Activated CD4-positive, CD25-positive, alpha-beta regulatory T cell treated with anti-CD3 and anti-CD28 coated beads, Interleukin-2, amount 50 U/mL, for 24 hours (primary cell): ENCODE results near the gene STPG2.
"Not testable (repeated sequence)": the region's sequence is repeated elsewhere in the genome, so short reads cannot be mapped to it uniquely, and the experiment has no call there.

Experiments used
- ATAC-seq, 2 donors: fragments of 150-1000 bp; cut with Tn5 transposase; one replicate each; pipeline ENCODE4 v1.10.0; 2021; ENCODE audit warnings: mild to moderate bottlenecking in 1 of 2, moderate library complexity in 1 of 2

STPG2 gene

GRCh38 chr4:97605932-97606331 lies 537.3 kb downstream of the STPG2 start:
- no peak for ATAC-seq

GRCh38 chr4:97593248-97593647 lies 550.0 kb downstream of the STPG2 start:
- no peak for ATAC-seq

- ATAC-seq = no peak
These were observed 553.0 kb downstream of the STPG2 start for GRCh38 chr4:97590266-97590665.

- ATAC-seq = no peak
These were observed 553.6 kb downstream of the STPG2 start for GRCh38 chr4:97589481-97590196.

GRCh38 chr4:97587912-97588311 lies 555.4 kb downstream of the STPG2 start:
- no peak for ATAC-seq

GRCh38 chr4:97585274-97585673 lies 558.0 kb downstream of the STPG2 start:
- ATAC-seq = no peak

- no peak for ATAC-seq
These were observed 560.4 kb downstream of the STPG2 start for GRCh38 chr4:97582890-97583289.

- ATAC-seq = no peak
These were observed 566.3 kb downstream of the STPG2 start for GRCh38 chr4:97577004-97577403.

- no peak for ATAC-seq
These were observed 583.3 kb downstream of the STPG2 start for GRCh38 chr4:97560009-97560408.

- no peak for ATAC-seq
These were observed 585.0 kb downstream of the STPG2 start for GRCh38 chr4:97558204-97558778.

GRCh38 chr4:97550637-97551036 lies 592.6 kb downstream of the STPG2 start:
- ATAC-seq = not testable (repeated sequence)

- ATAC-seq = no peak
These were observed 594.2 kb downstream of the STPG2 start for GRCh38 chr4:97548943-97549583.

- no peak for ATAC-seq
These were observed 595.1 kb downstream of the STPG2 start for GRCh38 chr4:97548186-97548585.

GRCh38 chr4:97531351-97531750 lies 611.9 kb downstream of the STPG2 start:
- no peak for ATAC-seq

GRCh38 chr4:97530676-97531075 lies 612.6 kb downstream of the STPG2 start:
- ATAC-seq = no peak

- ATAC-seq = no peak
These were observed 618.0 kb downstream of the STPG2 start for GRCh38 chr4:97525236-97525635.

GRCh38 chr4:97517939-97518338 lies 625.3 kb downstream of the STPG2 start:
- ATAC-seq = no peak

GRCh38 chr4:97513917-97514316 lies 629.4 kb downstream of the STPG2 start:
- ATAC-seq = no peak
